GM18909 (cell line): Measurements from ENCODE around the gene PKN2.

Source experiments
- ATAC-seq: cut with Tn5 transposase; IDR thresholded peaks from one replicate; pipeline ENCODE4 v1.9.1; 2021; ENCODE audit warnings: mild to moderate bottlenecking; ENCODE audit not compliant: unreplicated experiment, poor library complexity

Gene PKN2

DNA sequence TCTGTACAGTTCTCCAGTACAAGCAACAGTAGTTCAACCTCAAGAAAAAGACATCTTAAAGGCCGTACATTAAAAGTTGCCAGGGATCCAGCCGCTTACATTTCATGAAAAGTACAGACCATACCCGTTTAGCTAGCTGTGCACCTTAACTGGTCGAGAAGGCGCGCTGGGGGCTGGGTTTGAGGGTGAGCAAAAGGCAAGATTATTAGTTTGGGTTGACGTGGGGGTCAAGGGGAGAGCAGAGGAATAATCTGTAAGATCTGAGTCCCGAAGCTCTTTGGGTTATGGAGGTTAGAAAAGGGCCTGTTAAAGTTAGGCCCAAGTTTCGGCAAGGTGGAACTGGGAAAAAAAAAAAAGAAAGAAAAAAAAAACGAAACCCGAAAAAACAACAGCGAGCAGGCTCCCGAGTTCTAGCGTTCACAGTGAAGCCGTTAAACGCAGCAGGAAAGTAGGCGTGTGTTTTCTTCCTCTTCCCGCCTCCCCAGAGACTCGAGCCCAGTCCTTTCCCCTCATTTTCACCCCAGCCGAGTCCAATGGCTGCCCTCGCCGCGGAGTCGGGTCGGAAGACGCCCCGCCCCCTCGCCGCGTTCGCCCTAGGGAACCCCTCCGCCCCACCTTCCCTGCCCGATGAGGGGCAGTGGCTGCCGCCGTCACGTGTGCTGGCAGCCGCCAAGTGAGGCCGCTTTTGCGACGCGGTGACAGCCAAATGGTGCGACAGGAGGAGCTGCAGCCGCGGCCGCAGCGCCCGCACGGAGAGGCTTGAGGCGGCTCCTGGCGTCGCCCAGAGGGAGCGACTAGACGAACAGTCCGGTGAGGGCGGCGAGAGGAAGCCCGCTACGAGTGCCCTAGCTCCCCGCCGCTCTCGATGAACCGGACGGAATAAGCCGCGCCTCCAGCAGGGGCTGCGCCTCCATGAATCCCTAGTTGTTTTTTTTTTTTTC lies at the start of gene PKN2:
TSS of gene PKN2 (plus strand) at position 733 of the 941 bp plus-strand sequence. CDS start 308 bp downstream, outside the sequence.
- ATAC-seq = peak; percentile 90

DNA sequence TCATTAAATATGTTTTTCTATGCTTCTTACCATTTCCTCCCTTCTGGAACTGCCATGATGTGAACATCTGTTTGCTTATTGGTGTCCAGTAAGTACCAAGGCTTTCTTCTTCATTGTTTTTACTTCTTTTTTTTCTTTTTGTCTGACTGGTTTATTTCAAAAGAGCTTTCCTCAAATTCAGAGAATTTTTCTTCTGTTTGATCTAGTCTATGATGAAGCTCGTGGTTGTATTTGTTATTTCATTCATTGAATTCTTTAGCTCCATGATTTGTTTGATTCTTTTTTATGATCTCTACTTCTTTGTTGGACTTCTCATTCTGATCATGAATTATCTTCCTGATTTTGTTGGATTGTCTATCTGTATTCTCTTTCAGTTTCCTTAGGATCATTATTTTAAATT lies 49.5 kb upstream of the PKN2 start:
- no peak for ATAC-seq

DNA sequence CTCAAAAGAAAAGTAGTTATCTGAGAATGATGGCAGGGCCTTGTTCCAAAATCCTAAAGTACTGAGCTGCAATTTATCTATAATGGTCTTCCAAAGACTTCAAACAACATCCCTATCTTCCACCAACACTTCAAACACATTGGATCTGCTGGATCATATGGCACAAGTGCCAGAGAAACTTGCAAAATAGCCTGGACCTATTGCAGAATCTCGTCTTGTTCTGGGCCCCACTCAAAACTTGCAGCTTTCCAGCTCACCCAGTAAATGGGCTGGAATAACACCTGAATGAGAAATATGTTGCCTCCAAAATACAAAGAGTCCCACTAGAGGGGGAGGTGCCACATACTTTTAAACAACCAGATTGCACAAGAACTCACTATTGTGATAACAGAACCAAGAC lies 44.0 kb upstream of the PKN2 start:
- no peak for ATAC-seq

DNA sequence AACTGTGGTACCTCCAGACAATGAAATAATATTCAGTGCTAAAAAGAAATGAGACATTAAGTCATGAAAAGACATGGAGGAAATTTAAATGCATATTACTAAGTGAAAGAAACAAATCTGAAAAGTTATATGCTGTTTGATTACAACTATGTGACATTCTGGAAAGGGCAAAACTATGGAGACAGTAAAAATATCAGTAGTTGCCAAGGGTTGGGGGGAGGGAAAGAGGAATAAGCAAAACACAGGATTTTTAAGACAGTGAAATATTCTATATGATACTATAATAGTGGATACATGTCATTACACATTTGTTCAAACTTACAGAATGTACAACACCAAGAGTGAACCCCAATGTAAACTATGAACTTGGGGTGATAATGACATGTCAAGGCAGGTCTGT lies 38.2 kb upstream of the PKN2 start:
- ATAC-seq = no peak

DNA sequence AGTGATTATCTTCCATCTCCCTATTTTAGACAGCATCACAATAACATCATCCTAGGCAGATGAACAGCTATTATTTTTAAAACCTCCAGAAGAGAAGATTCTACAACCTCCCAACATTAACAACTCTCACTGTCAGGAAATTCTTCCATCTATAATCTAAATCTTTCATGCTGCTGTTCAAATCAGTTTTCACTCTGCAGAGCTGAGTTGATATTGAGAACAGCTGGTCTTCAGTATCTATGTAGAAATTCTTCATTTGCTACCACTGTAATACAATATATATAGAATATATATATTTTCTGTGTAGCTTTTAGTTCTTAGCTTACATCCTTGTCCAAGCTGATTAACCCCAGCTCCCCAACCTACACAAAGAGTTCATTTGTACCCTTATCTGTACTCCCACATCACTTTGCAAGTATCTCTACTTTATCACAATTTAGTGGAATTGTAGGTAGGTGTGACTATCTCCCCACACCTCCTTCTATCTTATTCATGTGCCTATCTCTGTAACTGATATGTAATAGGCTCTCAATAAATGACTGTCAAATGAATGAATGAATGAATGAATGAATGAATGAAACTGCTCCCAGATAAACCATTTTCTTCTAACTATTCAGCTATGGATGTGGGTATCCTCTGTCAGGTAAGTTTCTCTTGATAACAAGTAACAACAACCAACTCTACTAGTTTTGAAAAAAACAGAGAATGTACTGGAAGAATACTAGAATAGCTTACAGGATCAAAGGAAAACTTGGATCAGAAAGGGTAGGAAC lies 37.4 kb upstream of the PKN2 start:
- ATAC-seq = no peak

DNA sequence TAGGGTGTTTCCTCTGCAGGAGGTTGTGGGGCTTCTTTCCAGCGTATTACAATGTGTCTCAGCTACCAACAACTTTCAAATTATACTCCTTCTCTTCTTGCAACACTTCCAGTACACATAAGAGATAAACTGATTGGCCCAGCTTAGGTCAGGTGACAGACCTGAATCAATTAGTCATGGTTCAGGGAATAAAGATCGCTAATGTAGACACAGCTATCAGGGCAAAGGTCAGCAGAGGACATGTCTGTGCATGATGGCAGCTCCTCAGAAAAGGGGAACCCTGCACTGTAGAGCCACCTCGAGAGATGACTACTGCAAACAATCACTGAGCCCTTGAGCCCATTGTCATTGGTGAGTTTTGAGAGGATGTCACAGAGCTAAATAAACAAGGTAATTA lies 36.8 kb upstream of the PKN2 start:
- peak; percentile 68 for ATAC-seq

DNA sequence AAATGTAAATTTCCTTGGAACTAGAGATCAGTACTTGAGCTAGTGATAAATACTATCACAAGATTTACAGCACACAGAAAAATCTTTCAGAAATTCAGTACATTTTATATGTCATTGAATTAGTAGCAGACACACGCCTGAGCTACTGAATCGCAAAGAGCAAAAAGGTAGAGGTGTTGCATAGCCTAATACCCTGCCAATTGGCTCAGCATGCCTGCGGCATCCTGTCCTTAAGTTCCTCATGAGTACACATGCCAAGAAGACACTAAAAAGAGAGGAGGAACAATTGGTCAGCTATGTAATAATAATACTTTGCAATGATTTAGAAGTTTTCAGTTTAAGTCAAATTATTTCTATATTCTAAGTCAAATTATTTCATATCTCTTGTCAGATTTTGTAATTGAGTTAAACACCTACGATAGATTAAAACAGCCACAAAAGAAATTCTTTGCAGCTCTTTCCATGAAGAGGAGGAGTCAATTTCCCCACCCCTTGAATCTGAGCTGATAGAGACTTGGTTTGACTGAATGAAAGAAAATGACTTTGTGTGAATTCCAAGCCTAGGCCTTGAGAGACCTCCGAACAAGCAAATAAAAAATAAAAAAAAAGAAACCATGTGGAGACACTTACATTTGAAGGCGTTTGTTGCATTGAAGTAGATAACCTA lies 36.2 kb upstream of the PKN2 start:
- no peak for ATAC-seq

DNA sequence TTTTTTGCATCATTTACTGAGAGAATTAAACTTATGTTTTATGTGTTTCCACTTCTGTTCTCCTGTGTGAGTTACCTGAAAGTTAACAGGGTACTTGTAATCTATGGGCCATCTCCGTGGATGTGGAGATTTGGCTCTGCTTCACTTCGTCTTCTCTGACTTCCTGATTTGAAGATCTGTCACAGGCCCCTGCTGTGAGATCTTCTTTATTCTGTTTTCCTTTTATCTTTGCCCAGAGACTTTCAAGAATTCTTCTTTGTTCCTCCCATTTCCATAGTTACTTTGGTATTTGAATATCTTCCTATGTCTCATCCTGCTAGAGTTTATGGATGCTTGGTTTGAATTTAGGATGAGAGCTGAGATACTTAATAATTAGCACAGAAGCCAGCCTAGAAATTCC lies 35.4 kb upstream of the PKN2 start:
- ATAC-seq = no peak

DNA sequence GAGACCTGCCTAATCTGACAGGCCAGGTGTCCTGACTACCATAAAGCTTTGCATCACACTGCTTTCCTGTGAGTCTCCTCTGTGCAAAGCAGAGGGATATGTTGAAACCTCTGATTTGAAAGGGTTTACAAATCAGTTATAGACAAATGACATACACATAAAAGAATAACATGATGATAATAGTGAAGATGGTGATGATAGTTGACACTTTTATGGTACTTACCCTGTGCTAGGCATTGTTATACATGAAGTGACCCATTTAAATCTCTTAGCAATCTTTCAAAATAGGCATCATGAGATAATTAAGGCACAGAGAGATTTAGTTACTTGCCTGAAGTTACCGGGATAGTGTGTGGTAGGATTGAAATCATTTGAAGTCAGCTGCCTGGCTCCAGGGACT lies 34.1 kb upstream of the PKN2 start:
- ATAC-seq = no peak

DNA sequence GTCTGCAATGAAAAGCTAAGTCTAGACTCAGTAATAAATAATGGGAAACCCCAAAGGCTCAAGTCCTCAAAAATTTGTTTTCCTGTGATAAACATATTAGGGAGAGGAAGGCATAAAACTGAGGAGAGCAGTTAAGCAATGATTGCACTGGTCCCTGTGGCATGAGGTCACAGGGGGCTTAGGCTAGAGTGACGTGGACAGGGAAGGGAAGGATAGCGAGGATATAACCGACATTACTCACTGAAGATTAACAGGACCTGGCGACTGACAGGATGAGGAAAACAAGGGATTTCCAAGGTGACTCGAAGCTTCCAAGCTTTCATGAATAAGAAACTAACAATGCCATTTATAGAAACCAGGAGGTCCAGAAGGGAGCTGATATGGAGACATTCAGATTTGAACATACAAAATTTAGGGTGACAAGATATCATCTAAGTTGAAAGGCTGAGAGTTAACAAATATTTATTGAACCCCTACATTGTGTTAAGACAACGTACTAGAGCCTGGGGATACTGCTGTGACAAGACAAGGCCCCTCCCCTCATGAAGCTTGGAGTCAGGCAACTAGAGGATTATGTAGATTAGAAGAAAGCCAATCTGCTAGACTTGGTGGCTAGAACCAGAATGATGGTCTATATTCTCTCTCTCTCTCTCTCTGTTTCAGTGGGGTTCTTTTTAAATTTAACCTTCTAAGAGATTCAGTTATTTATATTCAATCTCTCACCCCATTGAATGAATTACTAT lies 33.2 kb upstream of the PKN2 start:
- ATAC-seq = no peak

DNA sequence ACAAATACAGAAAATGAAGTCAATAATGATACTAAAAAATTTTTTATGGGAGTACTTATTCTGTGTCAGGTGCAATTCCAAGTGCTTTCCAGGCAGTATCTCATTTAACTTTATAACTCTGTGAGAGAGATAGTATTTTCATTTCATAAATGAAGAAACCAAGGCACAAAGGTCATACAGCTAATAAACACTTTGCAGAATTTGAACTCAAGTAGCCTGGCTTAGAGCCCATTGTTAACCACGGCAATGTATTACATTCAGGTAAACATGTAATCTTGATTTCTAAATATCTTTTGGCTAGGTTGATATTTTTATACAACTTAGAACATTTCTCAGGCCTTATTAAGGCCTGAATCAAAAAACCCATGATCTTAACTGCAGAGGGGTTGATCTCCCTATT lies 28.9 kb upstream of the PKN2 start:
- ATAC-seq = no peak

DNA sequence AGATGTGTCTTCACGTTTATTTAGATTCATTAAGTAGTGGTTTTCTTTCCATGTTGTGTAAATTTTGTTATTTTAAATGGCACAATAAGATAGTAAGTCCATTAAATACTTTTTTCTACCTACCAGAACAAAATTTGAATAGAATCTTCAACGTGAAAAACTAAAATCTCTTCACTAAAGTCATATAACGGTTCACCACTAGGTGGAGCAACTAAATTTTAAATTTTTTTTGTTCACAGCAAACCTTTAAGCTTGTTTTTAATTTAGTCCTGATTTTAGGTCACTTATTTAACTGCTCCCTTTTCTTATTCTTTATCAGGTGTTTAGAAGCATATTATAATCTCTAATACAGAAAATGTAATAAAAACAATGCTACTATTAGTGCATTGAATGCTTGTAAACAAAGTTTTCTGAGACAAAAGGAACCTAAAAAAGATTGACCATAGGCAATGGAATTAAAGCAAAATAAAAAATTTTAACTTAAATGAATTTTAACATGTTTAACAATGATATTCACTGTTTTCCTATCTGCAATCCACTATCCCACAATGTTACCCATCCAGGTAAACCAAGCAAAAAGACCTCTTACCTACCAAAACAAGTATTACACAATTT lies 28.3 kb upstream of the PKN2 start:
- no peak for ATAC-seq

DNA sequence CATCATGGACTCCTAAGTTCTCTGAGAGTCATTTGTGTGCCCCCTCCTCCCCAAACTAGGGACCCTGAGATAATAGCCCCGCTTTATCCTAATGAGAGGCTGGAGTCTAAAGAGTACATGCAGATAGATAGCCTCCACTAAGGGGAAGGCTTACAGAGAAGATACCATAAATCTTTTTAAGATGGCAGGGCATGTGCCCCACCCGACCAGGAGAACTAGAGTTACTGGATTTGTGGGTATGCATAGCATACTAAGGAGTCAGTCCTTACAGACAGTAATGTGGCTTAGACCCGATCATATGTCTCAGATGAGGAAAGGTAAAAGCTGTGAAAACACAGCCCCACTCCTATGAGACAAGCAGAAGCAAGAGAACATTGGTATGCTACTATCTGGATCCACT lies 25.7 kb upstream of the PKN2 start:
- no peak for ATAC-seq

DNA sequence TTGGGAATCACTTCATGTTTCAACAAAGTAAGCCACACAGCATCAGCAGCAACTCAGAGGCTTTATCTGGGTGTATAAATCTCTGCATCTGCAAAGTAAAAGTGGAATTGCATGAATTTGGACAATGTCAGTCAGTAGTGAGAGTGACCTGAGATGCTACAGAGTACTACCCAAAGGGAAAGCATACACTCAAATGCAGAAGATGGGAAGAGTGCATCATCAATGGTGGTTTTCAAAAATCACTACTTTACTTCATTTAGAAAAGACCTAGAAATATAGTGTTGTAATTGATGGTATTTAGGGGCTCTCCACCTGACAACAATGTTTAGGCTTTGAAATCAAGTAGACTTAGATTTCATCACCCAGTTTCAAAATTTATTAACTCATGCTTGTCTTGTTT lies 24.5 kb upstream of the PKN2 start:
- ATAC-seq = no peak

DNA sequence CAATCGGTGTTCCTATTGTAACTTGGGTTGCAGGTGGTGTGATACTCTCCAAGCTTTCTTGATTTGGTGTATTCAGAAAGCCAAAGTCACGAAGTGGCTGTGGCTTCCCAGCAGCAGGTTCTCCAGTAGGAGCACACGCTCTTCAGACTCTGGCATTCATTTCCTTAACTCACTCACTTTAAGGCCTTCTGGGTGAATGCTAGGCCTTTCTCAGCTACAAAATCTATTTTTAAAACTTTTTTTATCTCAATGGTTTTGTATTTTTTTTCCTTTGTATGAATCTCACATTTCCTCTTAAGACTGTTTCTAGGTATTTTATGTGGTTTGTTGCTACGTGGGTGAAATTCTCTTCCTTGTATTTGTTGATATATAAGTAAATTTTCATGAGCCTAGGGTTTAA lies 22.9 kb upstream of the PKN2 start:
- no peak for ATAC-seq

DNA sequence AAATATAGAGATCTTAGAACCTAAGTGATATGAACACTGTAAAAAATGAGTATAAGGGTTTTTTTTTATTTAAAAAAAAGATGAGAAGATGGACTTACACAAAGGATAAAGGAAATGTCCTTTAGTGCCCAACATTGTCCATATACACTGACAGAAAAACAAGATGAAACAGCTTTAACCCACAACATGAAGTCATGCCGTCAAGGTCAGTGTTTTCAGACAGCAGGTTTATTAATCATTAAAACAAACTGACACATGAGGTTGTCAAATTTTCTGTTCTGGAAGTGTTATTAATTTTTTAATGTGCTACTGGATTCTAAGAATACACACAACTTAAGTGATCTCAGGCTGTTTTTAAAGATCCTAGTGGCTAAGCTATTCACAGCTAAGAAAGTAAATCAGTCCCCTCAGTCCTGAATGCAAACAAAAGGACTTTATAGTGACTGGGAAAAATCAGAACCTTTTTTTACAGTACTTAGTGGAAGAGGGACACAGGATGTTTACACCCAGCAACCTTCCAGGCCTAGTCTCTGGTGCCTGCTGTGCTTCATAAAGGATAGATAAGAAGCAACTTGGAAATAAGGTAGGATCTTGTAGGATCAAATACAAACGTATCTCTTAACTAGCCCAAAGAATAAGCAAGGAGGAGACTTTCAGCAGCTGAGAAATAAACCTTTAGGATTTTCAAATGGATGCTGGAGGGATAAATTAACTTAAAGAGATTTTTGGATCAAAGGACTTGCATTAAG lies 21.9 kb upstream of the PKN2 start:
- peak; percentile 65 for ATAC-seq

DNA sequence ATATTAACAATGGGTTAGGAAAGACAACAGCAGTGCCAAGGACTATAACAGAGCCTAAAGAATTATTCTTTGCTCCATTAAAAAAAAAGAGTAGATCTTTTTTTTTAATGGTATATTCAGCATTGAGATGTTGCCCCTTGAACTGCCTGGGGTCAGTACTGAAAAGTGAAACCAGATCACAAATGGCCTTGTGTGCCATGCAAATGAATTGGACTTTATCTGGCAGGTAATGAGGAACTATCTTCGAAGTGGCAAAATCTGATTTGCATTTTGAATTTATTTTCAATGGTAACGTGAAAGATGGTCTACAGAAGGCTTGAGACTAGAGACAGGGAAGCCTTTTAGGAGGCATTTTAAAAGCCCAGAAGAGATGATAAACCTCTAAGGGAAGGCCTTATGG lies 21.4 kb upstream of the PKN2 start:
- no peak for ATAC-seq

DNA sequence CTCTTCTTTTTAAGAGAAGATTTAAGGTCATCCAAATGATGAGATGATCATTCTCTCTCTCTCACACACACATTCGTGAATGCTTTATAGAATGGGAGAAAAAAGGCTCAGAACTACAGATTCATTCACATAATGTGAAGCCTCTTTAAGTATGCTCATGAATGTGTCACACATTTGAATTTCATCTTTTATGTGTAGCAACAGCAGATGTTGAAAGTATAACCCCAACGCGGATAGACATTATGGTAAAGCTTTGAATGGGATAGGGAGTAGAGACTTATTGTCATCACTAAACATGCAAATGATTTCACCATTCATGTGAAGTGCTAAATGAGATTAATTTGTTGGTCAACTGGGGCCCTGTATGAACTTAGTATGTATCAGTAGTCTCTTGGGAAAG lies 15.7 kb upstream of the PKN2 start:
- no peak for ATAC-seq

DNA sequence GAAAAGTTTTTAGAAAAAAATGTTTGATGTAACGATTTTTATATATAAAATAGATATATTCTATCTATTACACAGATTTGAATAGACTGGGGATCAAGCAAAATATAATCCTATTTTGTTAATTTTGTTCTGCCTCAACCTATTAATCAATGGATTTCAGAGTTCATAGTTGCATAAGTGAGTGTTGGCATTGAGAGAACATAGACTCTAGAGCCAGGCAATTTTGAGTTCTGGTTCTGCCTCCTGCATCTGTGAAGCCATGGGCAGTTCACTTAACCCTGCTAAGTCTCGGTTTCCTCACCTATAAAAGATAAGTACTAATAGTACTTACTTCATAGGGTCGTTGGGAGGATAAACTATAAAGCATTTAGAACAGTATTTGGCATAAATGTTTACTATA lies 13.6 kb upstream of the PKN2 start:
- no peak for ATAC-seq
